H9 (cell line): ENCODE data around the gene TNNT1. TPM values are rescaled to one million over a fixed set of nuclear protein-coding genes. Genes with fewer than 3 reads are reported as not detected.

Experiments used
- DNase-seq: peaks from one replicate; pipeline ENCODE4 v3.0.0-alpha.2; 2017
- H2AFZ ChIP-seq: one replicate; pipeline ENCODE4 v1.6.1; 2013; ENCODE audit warnings: mild to moderate bottlenecking, low read length, control low read depth, moderate library complexity
- H2AK5ac ChIP-seq: 2 replicates; pipeline ENCODE4 v1.6.1; 2013; ENCODE audit warnings: low read length, control low read depth, mixed read lengths; ENCODE audit not compliant: insufficient read length
- H2BK120ac ChIP-seq: one replicate; pipeline ENCODE4 v1.6.1; 2013; ENCODE audit warnings: low read depth, mild to moderate bottlenecking, low read length, control low read depth, inconsistent platforms; ENCODE audit not compliant: poor library complexity, severe bottlenecking
- H2BK12ac ChIP-seq: 2 replicates; pipeline ENCODE4 v1.6.1; 2013; ENCODE audit warnings: low read length, control low read depth, mixed read lengths, low read depth; ENCODE audit not compliant: insufficient read length
- H2BK15ac ChIP-seq: 2 replicates; pipeline ENCODE4 v1.6.1; 2013; ENCODE audit warnings: low read depth, low read length, control low read depth
- H2BK20ac ChIP-seq: one replicate; pipeline ENCODE4 v1.6.1; 2013; ENCODE audit warnings: low read depth, mild to moderate bottlenecking, low read length, control low read depth, inconsistent platforms; ENCODE audit not compliant: poor library complexity, severe bottlenecking
- H2BK5ac ChIP-seq: 2 replicates; pipeline ENCODE4 v1.6.1; 2013; ENCODE audit warnings: low read length, control low read depth, mixed read lengths; ENCODE audit not compliant: insufficient read length
- H3K14ac ChIP-seq: 2 replicates; pipeline ENCODE4 v1.6.1; 2013; ENCODE audit warnings: low read length, control low read depth; ENCODE audit not compliant: insufficient read depth
- H3K18ac ChIP-seq: 2 replicates; pipeline ENCODE4 v1.6.1; 2013; ENCODE audit warnings: low read depth, mild to moderate bottlenecking, mixed read lengths, low read length, control low read depth; ENCODE audit not compliant: insufficient read length
- H3K23ac ChIP-seq: 2 replicates; pipeline ENCODE4 v1.6.1; 2013; ENCODE audit warnings: low read length, control low read depth, mixed read lengths, low read depth; ENCODE audit not compliant: insufficient read length
- H3K23me2 ChIP-seq: 2 replicates; pipeline ENCODE4 v1.6.1; 2013; ENCODE audit warnings: low read depth, mild to moderate bottlenecking, mixed read lengths, low read length, control low read depth; ENCODE audit not compliant: insufficient read length, poor library complexity, severe bottlenecking
- H3K27ac ChIP-seq: 2 replicates; pipeline ENCODE4 v1.5.1; 2013; ENCODE audit warnings: low read length, control low read depth, mixed read lengths, low read depth; ENCODE audit not compliant: insufficient read length
- H3K27me3 ChIP-seq: 2 replicates; pipeline ENCODE4 v1.6.1; 2013; ENCODE audit warnings: low read length, control low read depth, inconsistent platforms; ENCODE audit not compliant: insufficient read depth
- H3K4ac ChIP-seq: 2 replicates; pipeline ENCODE4 v1.6.1; 2013; ENCODE audit warnings: low read depth, mild to moderate bottlenecking, control low read depth, inconsistent platforms, low read length, moderate library complexity
- H3K4me1 ChIP-seq: 2 replicates; pipeline ENCODE4 v1.6.1; 2013; ENCODE audit warnings: low read length, control low read depth, inconsistent platforms; ENCODE audit not compliant: insufficient read depth
- H3K4me2 ChIP-seq: 2 replicates; pipeline ENCODE4 v1.6.1; 2013; ENCODE audit warnings: low read length, control low read depth, mixed read lengths; ENCODE audit not compliant: insufficient read length, insufficient read depth
- H3K56ac ChIP-seq: 2 replicates; pipeline ENCODE4 v1.6.1; 2013; ENCODE audit warnings: low read depth, mild to moderate bottlenecking, mixed read lengths, low read length, control low read depth; ENCODE audit not compliant: insufficient read length
- H3K79me1 ChIP-seq: 2 replicates; pipeline ENCODE4 v1.6.1; 2013; ENCODE audit warnings: low read depth, mild to moderate bottlenecking, moderate library complexity, low read length, control low read depth, inconsistent platforms; ENCODE audit not compliant: insufficient read depth, poor library complexity, severe bottlenecking
- H3K79me2 ChIP-seq: 2 replicates; pipeline ENCODE4 v1.6.1; 2013; ENCODE audit warnings: low read length, control low read depth, inconsistent platforms; ENCODE audit not compliant: insufficient read depth
- H3K9ac ChIP-seq: 2 replicates; pipeline ENCODE4 v1.6.1; 2013; ENCODE audit warnings: low read length, control low read depth, mixed read lengths; ENCODE audit not compliant: insufficient read length; ENCODE audit errors: extremely low read depth
- H3K9me3 ChIP-seq: one replicate; pipeline ENCODE4 v1.6.1; 2013; ENCODE audit warnings: low read depth, low read length, inconsistent platforms; ENCODE audit not compliant: control insufficient read depth
- H3T11ph ChIP-seq: one replicate; pipeline ENCODE4 v1.6.1; 2013; ENCODE audit warnings: mild to moderate bottlenecking, low read length, control low read depth, inconsistent platforms
- H4K20me1 ChIP-seq: one replicate; pipeline ENCODE4 v1.6.1; 2013; ENCODE audit not compliant: control insufficient read depth, insufficient read length, insufficient read depth
- H4K5ac ChIP-seq: 2 replicates; pipeline ENCODE4 v1.6.1; 2013; ENCODE audit warnings: low read depth, mild to moderate bottlenecking, mixed read lengths, low read length, control low read depth; ENCODE audit not compliant: insufficient read length
- H4K8ac ChIP-seq: replicated peaks from 2 replicates; pipeline ENCODE4 v1.6.1; 2013; ENCODE audit warnings: low read length, control low read depth, mixed read lengths, low read depth; ENCODE audit not compliant: insufficient read length
- H4K91ac ChIP-seq: 2 replicates; pipeline ENCODE4 v1.6.1; 2013; ENCODE audit warnings: low read depth, mild to moderate bottlenecking, moderate library complexity, mixed read lengths, low read length, control low read depth; ENCODE audit not compliant: insufficient read length
- H3K27ac Mint-ChIP-seq, 3 experiments: 2 replicates in 2 of 3; 3 replicates in 1 of 3; pipeline ENCODE4 v1.8.0; 2020 to 2021; ENCODE audit warnings: mixed read lengths in 3 of 3, mild to moderate bottlenecking in 1 of 3, moderate library complexity in 1 of 3
- H3K27me3 Mint-ChIP-seq: 2 replicates; pipeline ENCODE4 v1.8.0; 2021; ENCODE audit warnings: low read depth, mild to moderate bottlenecking, moderate library complexity, mixed read lengths
- H3K36me3 Mint-ChIP-seq, 3 experiments: 2 replicates in 2 of 3; 3 replicates in 1 of 3; pipeline ENCODE4 v1.8.0; 2020 to 2021; ENCODE audit warnings: low read depth in 3 of 3, mixed read lengths in 3 of 3; ENCODE audit not compliant: insufficient read depth in 1 of 3
- H3K4me1 Mint-ChIP-seq, 2 experiments: 2 replicates each; pipeline ENCODE4 v1.8.0; 2020; ENCODE audit warnings: mixed read lengths in 2 of 2
- H3K4me3 Mint-ChIP-seq, 2 experiments: 2 replicates in 1 of 2; 3 replicates in 1 of 2; pipeline ENCODE4 v1.8.0; 2020 to 2021; ENCODE audit warnings: mild to moderate bottlenecking in 2 of 2, mixed read lengths in 2 of 2, moderate library complexity in 1 of 2
- H3K9me3 Mint-ChIP-seq, 2 experiments: 2 replicates in 1 of 2; 3 replicates in 1 of 2; pipeline ENCODE4 v1.8.0; 2020; ENCODE audit warnings: mild to moderate bottlenecking in 2 of 2, mixed read lengths in 2 of 2, moderate library complexity in 1 of 2
- CTCF ChIP-seq: fragments of 200-600 bp; sonication (generic); conservative IDR thresholded peaks from 3 replicates; pipeline ENCODE4 v1.8.0; 2021; ENCODE audit warnings: antibody characterized with exemption, mild to moderate bottlenecking
- WGBS: extraction: QIAGEN DNeasy Blood & Tissue Kit; methylation state at CpG from one replicate; pipeline ENCODE4 v1.1.7; 2013; ENCODE audit warnings: missing lambda C conversion rate, low lambda C conversion rate, mixed read lengths; ENCODE audit not compliant: insufficient read length; ENCODE audit errors: extremely low coverage; 5-methylcytosine and 5-hydroxymethylcytosine counted together
- total RNA-seq: library from RNA; stranded (reverse); gene quantifications from 2 replicates; pipeline ENCODE4 v1.2.1, GENCODE V29; 2021

The TNNT1 gene
- total RNA-seq, 1 experiment from 2014 or later = 127 TPM

GRCh38 chr19:55118401-55118991, 30.5 kb downstream of the TNNT1 start:
- Mint-ChIP-seq H3K27ac (peak overlapping the region; percentile 97 to 99 (median 98)), H3K27me3 (peaks cover 10% of the 10 kb centered on the region), H3K4me3 (peak overlapping the region; percentile 91 to 97), H3K9me3 (no peaks in the 10 kb centered on the region), H3K4me1 (peaks cover 21 to 28% of the 10 kb centered on the region in 2 experiments), H3K36me3 (no peaks in the 10 kb centered on the region)
- Histone ChIP-seq H3T11ph (no peak overlapping the region), H3K79me1 (peaks cover 5% of the 10 kb centered on the region), H2BK5ac (no peak overlapping the region), H3K23me2 (peaks cover 15% of the 10 kb centered on the region), H2AK5ac (no peak overlapping the region), H4K8ac (no peak overlapping the region), H3K4me1 (no peaks in the 10 kb centered on the region), H2BK20ac (no peak overlapping the region), H3K23ac (no peak overlapping the region), H3K79me2 (peaks cover 7% of the 10 kb centered on the region; the same call in 1 of the 2 replicates), H3K9me3 (no peaks in the 10 kb centered on the region), H4K91ac (no peak overlapping the region), H2BK120ac (no peak overlapping the region), H3K18ac (no peak overlapping the region), H4K5ac (no peak overlapping the region), H4K20me1 (peaks cover 3% of the 10 kb centered on the region), H3K27me3 (no peaks in the 10 kb centered on the region), H3K14ac (no peak overlapping the region), H3K9ac (peak overlapping the region; percentile 25), H2BK12ac (no peak overlapping the region), H2BK15ac (no peak overlapping the region), H3K4me2 (peak overlapping the region; percentile 35), H3K56ac (no peak overlapping the region), H3K4ac (no peak overlapping the region), H3K27ac (no peak overlapping the region), H2AFZ (peak overlapping the region; percentile 41)
- TF ChIP-seq CTCF = no peak
- WGBS = no CpG with 5 or more reads among the region's 22 CpGs
- DNase-seq = peak; percentile 94
